Measurements from ENCODE around the gene B3GNT4. TPM values are rescaled to one million over a fixed set of nuclear protein-coding genes. Genes with fewer than 3 reads are reported as not detected.
"Not testable (repeated sequence)": the region's sequence is repeated elsewhere in the genome, so short reads cannot be mapped to it uniquely, and the experiment has no call there.

B3GNT4 gene
- total RNA-seq, 1 experiment from 2014 or later: 1.8 TPM

- intact Hi-C loops (cut with micrococcal nuclease): loop anchor here (10.0 kb wide), 1 partner anchor 405 kb away; the partner anchor contains the start of gene RHOF
- CTCF ChIA-PET: no interaction called here
These were observed 3.8 kb upstream of the B3GNT4 start for GRCh38 chr12:122199484-122200355.

DNA sequence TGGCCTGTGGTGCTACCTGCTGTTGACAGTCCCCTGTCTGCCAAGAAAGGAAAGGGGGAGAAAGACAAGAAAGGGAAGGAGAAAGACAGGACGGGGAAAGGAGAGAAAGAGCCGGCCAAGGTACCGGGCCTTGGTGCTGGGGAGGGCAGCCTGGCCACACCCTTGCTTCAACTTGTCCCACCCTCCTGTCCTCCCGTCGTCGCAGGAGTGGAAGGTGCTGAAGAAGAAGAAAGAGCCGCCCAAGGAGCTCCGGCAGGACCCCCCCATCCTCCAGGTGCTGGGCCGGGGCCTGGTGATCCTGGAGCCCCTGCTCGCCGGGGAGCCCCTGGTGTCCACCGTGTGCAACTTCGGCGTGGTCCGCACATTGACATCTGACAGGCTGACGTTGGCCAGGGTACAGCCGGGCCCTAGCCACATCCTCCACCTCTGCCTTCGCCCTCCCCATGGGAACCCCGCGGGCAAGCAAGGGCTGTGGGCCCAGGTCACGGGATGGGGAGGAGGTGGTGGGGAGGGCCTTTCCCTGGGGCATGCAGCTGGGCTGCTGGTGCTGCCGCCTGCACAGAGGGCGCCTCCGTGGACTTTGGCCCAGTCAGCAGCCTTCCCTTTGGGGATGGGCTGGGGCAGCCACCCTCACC, 2.9 kb upstream of the B3GNT4 start:
- no peak overlapping the region for H3K4me3 Mint-ChIP-seq (ENCODE audit: unreplicated experiment)
- CTCF ChIA-PET: interaction anchor here (0.6 to 3.1 kb wide), 2 partner anchors 10 to 518 kb away, joined by 3 to 10 read pairs; no protein-coding TSS in a partner anchor
- H3K27ac Mint-ChIP-seq (ENCODE audit: low read depth, unreplicated experiment): no peak overlapping the region
- H3K36me3 Mint-ChIP-seq (ENCODE audit: insufficient read depth, unreplicated experiment): peaks cover 11% of the 10 kb centered on the region
- POLR2A ChIA-PET: no interaction called here
- BruUV-seq (replicated peaks): no TSS peak
- H3K4me1 Mint-ChIP-seq (ENCODE audit: insufficient read depth, unreplicated experiment): peaks cover 13% of the 10 kb centered on the region
- no peaks in the 10 kb centered on the region for H3K27me3 Mint-ChIP-seq (ENCODE audit: insufficient read depth, unreplicated experiment)
- TF ChIP-seq CTCF (IDR thresholded peaks at IDR 0.05; ENCODE audit: unreplicated experiment): no peak
- DNase-seq (ENCODE audit: unreplicated experiment): no peak
- intact Hi-C loops (cut with micrococcal nuclease): no loop called here
- peaks cover 4% of the 10 kb centered on the region for H3K9me3 Mint-ChIP-seq (ENCODE audit: unreplicated experiment)

More at GRCh38 chr12:122199484-122200355, 3.8 kb upstream of the B3GNT4 start:
- H3K36me3 Mint-ChIP-seq (ENCODE audit: insufficient read depth, unreplicated experiment): peaks cover 2% of the 10 kb centered on the region
- no TSS peak for BruUV-seq (replicated peaks)
- no peak for DNase-seq (ENCODE audit: unreplicated experiment)
- POLR2A ChIA-PET: no interaction called here
- no peaks in the 10 kb centered on the region for H3K27me3 Mint-ChIP-seq (ENCODE audit: insufficient read depth, unreplicated experiment)
- TF ChIP-seq CTCF (IDR thresholded peaks at IDR 0.05; ENCODE audit: unreplicated experiment): no peak
- no peak overlapping the region for H3K27ac Mint-ChIP-seq (ENCODE audit: low read depth, unreplicated experiment)
- H3K9me3 Mint-ChIP-seq (ENCODE audit: unreplicated experiment): peaks cover 7% of the 10 kb centered on the region
- H3K4me3 Mint-ChIP-seq (ENCODE audit: unreplicated experiment): no peak overlapping the region
- peaks cover 7% of the 10 kb centered on the region for H3K4me1 Mint-ChIP-seq (ENCODE audit: insufficient read depth, unreplicated experiment)

- Mint-ChIP-seq H3K4me3 (ENCODE audit: unreplicated experiment) (no peak overlapping the region), H3K36me3 (ENCODE audit: insufficient read depth, unreplicated experiment) (peaks cover 19% of the 10 kb centered on the region), H3K27me3 (ENCODE audit: insufficient read depth, unreplicated experiment) (no peaks in the 10 kb centered on the region), H3K27ac (ENCODE audit: low read depth, unreplicated experiment) (no peak overlapping the region), H3K9me3 (ENCODE audit: unreplicated experiment) (no peaks in the 10 kb centered on the region), H3K4me1 (ENCODE audit: insufficient read depth, unreplicated experiment) (peaks cover 13% of the 10 kb centered on the region)
- ChIA-PET CTCF (interaction anchor here (0.6 to 3.1 kb wide), 2 partner anchors 10 to 519 kb away, joined by 3 to 10 read pairs; no protein-coding TSS in a partner anchor), POLR2A (interaction anchor here (0.7 to 0.9 kb wide), 2 partner anchors 11 to 17 kb away, joined by 3 read pairs; no protein-coding TSS in a partner anchor)
- TF ChIP-seq CTCF (IDR thresholded peaks at IDR 0.05; ENCODE audit: unreplicated experiment): no peak
- no peak for DNase-seq (ENCODE audit: unreplicated experiment)
- intact Hi-C loops (cut with micrococcal nuclease): no loop called here
- BruUV-seq (replicated peaks): no TSS peak
These were observed 2.1 kb upstream of the B3GNT4 start for GRCh38 chr12:122201381-122201780.

- Mint-ChIP-seq H3K36me3 (ENCODE audit: insufficient read depth, unreplicated experiment) (peaks cover 24% of the 10 kb centered on the region), H3K27ac (ENCODE audit: low read depth, unreplicated experiment) (no peak overlapping the region), H3K9me3 (ENCODE audit: unreplicated experiment) (no peaks in the 10 kb centered on the region), H3K4me1 (ENCODE audit: insufficient read depth, unreplicated experiment) (peaks cover 13% of the 10 kb centered on the region), H3K27me3 (ENCODE audit: insufficient read depth, unreplicated experiment) (no peaks in the 10 kb centered on the region), H3K4me3 (ENCODE audit: unreplicated experiment) (no peak overlapping the region)
- BruUV-seq (replicated peaks): no TSS peak
- no peak for TF ChIP-seq CTCF (IDR thresholded peaks at IDR 0.05; ENCODE audit: unreplicated experiment)
- ChIA-PET CTCF (interaction anchor here (3.1 kb wide), 1 partner anchor 11 kb away, joined by 10 read pairs; no protein-coding TSS in a partner anchor), POLR2A (interaction anchor here (0.9 to 2.0 kb wide), 2 partner anchors 10 to 24 kb away, joined by 3 to 19 read pairs; partner anchors contain the start of gene DIABLO)
- intact Hi-C loops (cut with micrococcal nuclease): no loop called here
- no peak for DNase-seq (ENCODE audit: unreplicated experiment)
These were observed 1.5 kb upstream of the B3GNT4 start for GRCh38 chr12:122202017-122202416.

DNA sequence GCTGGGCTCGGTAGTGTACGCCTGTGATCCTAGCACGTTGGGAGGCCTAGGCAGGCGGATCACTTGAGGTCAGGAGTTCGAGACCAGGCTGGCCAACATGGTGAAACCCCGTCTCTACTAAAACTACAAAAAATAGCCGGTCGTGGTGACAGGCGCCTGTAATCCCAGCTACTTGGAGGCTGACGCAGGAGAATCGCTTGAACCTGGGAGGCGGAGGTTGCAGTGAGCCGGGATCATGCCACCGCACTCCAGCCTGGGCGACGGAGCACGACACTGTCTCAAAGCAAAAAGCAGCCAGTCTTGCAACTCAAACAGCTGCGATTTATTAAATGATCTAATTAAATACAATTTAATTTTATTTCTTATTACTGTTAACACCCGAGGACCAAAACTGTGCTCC, 698 bp upstream of the B3GNT4 start:
- H3K9me3 Mint-ChIP-seq (ENCODE audit: unreplicated experiment); BruUV-seq (replicated peaks); DNase-seq (ENCODE audit: unreplicated experiment); intact Hi-C loops (cut with micrococcal nuclease); H3K4me1 Mint-ChIP-seq (ENCODE audit: insufficient read depth, unreplicated experiment); H3K27me3 Mint-ChIP-seq (ENCODE audit: insufficient read depth, unreplicated experiment); H3K27ac Mint-ChIP-seq (ENCODE audit: low read depth, unreplicated experiment): not testable (repeated sequence)
- CTCF ChIA-PET: interaction anchor here (0.9 to 3.1 kb wide), 2 partner anchors 12 to 81 kb away, joined by 4 to 10 read pairs; no protein-coding TSS in a partner anchor
- POLR2A ChIA-PET: interaction anchor here (1.0 to 2.0 kb wide), 4 partner anchors 9 to 125 kb away, joined by 3 to 19 read pairs (median 4); partner anchors contain the start of gene DIABLO
- H3K36me3 Mint-ChIP-seq (ENCODE audit: insufficient read depth, unreplicated experiment): peaks cover 24% of the 10 kb centered on the region
- H3K4me3 Mint-ChIP-seq (ENCODE audit: unreplicated experiment): peak overlapping the region; percentile 77

All from MCF 10A (cell line).